ENCODE data around the gene USP47.

USP47 gene

DNA sequence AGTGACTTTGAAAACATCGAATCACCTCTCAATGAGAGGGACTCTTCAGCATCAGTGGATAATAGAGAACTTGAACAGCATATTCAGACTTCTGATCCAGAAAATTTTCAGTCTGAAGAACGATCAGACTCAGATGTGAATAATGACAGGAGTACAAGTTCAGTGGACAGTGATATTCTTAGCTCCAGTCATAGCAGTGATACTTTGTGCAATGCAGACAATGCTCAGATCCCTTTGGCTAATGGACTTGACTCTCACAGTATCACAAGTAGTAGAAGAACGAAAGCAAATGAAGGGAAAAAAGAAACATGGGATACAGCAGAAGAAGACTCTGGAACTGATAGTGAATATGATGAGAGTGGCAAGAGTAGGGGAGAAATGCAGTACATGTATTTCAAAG, 100.9 kb downstream of the USP47 start:
- DNase-seq (ENCODE audit: low spot score): no peak

DNA sequence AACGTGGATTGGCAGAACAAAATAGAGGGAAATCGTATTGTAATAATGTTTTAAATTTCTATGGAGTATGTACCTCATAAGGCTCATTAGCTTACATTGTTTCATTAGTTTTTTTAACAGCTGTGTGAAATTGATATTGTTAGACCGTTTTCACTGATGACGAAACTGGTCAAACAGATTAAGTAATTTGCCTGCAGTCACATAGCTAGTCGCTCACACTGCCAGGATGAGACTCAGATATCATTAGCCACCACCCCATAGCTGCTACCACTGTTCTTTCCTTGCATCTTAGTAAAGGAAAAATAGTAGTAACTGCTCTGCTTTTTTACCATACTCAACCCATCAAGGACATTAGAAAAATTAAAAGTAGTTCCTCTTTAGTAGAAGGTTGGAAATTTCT, 102.7 kb downstream of the USP47 start:
- DNase-seq (ENCODE audit: low spot score): no peak

DNA sequence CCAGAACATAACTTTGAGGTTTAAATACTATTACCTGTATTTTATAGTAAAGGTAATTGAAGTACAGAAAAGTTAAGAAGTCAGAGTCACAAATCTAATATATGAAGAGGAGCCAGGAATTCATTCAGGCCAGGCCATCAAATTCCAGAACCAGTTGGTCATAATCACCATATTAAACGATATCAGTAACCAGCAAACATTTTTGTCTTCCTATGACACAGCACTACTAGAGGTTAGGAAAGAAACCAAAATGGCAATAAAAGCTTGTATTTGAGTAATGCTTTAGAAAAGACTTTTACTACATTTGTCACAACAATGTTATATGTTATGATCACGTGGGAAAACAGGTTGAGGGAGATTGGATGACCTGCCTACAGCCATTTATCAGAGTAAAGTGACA, 104.4 kb downstream of the USP47 start:
- DNase-seq (ENCODE audit: low spot score): no peak

DNA sequence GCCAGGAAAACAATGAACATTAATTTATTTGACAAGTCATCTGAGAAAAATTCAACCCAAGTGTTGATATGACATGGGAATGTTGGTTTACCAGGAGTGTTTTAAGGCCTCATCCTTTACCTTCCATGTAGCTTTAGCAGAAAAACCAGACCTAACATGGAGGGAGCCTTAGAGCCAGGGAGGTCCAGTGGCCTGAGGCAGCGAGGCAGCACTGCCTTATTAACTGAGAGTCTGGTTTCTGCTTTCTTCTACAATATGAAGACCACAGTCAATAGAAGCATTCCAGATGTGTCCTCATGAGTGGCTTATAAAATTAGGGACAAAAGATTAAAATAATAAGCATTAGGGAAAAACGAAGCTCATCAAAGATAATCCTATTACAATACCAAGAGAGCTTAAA, 105.1 kb downstream of the USP47 start:
- no peak for DNase-seq (ENCODE audit: low spot score)

DNA sequence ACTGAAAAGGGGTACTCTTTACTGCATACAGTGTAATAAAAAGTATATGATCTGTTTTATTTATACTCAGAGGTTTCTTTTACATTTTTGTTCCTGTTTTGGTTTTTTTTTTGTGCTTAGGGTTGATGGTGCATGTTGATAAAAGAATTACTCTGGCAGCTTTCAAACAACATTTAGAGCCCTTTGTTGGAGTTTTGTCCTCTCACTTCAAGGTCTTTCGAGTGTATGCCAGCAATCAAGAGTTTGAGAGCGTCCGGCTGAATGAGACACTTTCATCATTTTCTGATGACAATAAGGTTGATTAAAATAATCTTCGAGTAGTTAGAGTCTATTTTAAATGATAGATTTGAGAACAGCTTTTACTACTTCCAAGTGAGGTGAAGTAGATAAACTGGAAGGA, 106.1 kb downstream of the USP47 start:
- DNase-seq (ENCODE audit: low spot score): no peak

DNA sequence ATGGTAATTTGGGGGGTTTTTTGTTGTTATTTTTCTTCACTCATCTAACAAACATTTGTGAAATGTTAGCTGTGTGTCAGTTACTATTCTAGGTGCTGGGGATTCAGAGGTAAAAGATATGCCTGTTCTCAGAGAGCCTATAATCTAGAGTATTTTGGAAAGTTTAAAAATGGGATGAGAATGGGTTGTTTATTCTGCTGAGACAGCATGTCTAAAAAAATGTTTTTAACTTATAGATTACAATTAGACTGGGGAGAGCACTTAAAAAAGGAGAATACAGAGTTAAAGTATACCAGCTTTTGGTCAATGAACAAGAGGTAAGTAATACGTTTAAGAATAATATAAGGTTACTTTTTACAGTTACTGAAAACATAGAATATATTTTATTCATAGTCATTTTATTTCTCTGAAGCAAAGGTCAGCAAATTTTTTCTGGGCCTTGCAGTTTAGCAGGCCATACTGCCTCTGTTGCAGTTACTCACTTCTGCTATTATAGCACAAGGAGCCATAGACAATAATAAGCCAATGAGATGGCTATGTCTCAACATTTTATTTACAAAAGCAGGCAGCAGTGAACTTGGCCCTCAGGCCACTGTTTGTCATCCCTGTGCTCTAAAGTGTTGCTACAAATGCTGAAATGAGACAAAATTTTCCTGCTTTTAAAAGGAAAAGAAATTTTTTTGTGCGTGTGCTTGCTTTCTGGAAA, 106.6 kb downstream of the USP47 start:
- DNase-seq (ENCODE audit: low spot score): no peak

DNA sequence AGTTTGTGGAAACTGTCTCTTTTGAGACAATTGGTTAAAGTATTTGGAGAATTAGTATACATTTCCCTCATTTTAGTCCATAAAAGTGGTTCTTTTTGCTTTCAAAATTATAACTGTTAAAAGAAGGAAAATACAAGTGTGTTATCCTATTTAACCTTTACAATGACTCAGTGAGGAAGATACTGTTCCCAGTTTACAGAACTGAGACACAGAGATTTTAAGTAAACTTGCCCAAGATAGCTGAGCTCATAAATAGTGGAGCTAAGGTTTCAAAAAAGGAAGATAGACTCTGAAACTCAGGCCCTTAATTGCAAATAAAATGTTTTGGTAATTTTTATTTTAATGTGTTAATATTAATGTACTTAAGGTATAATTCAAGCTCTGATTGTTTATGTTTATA, 107.7 kb downstream of the USP47 start:
- DNase-seq (ENCODE audit: low spot score): no peak

DNA sequence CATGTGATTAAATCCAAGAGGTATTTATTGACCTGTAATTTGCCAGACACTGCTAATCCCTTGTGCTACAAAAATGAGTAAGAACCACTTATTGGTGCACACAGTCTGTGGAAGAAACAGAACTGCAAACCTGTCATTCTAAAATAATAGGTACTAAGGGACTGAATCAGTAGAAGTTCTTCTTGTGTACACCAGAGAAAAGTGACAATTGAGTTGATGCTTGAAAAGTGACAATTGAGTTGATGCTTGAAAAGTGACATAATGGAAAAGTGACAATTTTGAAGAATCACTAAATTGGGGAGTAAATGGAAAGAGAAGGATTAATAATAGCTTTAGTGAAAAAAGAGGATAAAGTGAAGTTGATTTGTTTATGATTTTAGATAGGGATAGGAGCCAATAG, 110.3 kb downstream of the USP47 start:
- DNase-seq (ENCODE audit: low spot score): no peak

DNA sequence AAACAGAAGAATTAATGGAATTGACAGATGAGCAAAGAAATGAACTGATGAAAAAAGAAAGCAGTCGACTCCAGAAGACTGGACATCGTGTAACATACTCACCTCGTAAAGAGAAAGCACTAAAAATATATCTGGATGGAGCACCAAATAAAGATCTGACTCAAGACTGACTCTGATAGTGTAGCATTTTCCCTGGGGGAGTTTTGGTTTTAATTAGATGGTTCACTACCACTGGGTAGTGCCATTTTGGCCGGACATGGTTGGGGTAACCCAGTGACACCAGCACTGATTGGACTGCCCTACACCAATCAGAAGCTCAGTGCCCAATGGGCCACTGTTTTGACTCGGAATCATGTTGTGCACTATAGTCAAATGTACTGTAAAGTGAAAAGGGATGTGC, 114.2 kb downstream of the USP47 start:
- no peak for DNase-seq (ENCODE audit: low spot score)

DNA sequence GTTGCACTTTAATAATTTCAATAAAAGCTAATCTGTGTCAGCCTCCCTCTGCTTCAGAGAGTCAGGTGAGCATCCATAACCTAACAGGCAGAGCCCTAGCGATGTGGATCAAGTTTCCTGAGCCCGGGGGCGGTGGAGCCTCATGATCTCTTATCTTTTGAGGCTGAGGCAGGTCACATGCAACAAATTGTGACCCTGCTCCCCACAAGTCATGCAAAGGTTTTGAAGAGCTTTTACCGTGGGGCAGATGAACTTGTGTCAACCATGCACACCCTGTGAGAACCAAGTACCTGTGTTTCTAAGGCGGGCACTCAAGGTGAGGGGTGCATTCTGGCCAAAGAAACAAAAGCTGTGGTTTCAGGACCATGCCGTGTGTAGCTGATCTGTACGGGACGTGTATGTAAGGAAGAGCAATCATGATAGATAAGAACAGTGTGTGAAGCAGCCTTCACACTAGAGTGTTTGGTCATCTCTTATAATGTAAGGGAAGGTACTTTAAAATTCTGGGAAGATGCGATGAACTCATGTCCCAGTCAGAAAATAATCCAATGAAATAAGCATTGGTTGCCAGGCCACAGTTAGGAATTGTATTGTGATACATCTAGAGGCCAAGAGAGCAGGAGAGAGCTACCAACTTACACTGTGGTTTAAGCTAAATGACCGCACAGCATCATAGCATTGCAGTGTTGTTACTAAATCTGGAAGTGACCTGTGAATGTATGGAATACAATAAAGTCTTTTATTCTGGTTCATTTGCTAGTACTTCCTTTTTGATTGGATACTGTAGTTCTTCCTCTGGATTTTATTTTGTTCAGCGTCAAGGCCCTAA, 116.8 kb downstream of the USP47 start:
- DNase-seq (ENCODE audit: low spot score): no peak

DNA sequence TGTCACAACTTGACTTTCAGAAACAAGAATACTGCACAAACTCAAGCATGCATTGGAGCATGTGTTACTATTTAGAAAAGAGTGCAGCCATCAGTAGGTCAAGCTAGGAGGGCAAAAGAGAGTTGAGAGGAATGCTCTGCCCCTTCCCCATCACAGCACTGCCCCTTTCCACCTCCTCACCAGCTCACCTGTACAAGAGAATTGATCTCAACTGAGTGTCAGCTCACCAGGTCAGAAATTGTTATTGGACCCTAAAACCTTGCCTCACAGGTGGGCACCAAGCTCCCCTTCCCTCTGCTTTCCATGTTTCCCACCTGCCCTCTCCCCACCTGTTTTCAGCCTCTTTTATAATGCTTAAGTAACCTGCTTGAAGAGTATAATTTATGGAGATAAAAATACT, 117.8 kb downstream of the USP47 start:
- no peak for DNase-seq (ENCODE audit: low spot score)

DNA sequence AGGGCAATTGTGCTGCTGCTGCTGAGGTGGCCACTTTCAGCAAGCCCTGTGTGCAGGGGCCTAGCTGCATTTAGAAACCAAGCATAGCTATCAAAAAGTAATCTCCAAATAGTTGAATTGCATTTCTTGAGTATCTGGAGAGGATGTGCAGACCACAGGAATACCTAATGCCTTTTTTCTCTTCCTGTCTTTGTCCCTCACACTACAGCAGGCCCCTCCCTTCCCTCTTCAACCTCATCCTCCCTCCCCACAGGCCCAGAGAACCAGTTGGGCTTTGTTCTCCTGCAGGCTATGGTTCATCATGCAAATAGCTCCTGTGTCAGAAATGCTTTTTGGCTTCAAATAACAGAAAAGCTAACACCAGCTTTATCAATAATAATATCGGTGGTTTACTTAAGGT, 118.9 kb downstream of the USP47 start:
- no peak for DNase-seq (ENCODE audit: low spot score)

DNA sequence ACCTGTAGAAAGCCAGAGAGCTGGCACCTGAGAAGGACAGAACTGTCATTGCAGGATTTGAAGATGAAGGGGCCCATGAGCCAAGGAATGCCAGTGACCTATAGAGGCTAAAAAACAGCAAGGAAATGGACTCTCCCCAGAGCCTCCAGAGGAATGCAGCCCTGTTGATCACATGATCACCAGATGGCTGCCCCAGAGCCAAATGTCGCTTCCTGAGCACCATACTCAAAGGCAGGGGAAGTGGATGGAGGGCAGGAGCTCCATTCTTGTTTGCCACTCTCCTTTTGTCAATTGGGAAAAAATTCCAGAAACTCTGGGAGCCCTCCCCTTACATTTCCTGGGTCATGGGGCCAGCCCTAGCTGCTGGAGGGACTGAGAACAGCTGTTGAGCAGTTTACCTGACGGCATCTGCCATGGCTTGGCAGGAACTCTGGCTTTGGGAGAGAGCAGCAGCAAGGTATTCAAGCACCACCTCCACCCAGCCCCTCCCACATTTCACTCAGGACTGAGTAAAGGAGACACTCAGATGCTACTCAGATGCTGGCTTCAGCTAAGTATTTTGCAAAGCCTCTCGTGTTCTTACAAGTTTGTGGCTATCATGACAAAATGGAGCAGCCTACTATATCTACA, 119.7 kb downstream of the USP47 start:
- DNase-seq (ENCODE audit: low spot score): no peak

DNA sequence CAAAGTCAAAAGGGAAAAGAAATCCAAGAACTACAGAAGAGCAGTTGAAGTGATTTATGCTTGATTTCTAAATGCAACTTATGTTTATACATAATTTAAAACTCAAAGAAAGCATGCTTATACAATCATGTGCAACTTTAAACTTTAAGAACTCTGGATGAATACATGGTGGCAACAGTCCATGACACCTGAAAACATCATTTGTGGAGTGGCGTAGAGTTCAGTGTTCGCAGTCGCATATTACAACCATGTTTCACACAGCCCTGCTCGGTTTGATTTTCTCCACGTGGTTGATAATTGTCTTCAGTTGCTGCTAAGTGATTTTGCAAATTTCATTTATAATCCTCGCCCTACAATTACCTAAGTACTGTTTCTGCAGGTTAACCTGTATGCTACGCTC, 121.3 kb downstream of the USP47 start:
- no peak for DNase-seq (ENCODE audit: low spot score)

DNA sequence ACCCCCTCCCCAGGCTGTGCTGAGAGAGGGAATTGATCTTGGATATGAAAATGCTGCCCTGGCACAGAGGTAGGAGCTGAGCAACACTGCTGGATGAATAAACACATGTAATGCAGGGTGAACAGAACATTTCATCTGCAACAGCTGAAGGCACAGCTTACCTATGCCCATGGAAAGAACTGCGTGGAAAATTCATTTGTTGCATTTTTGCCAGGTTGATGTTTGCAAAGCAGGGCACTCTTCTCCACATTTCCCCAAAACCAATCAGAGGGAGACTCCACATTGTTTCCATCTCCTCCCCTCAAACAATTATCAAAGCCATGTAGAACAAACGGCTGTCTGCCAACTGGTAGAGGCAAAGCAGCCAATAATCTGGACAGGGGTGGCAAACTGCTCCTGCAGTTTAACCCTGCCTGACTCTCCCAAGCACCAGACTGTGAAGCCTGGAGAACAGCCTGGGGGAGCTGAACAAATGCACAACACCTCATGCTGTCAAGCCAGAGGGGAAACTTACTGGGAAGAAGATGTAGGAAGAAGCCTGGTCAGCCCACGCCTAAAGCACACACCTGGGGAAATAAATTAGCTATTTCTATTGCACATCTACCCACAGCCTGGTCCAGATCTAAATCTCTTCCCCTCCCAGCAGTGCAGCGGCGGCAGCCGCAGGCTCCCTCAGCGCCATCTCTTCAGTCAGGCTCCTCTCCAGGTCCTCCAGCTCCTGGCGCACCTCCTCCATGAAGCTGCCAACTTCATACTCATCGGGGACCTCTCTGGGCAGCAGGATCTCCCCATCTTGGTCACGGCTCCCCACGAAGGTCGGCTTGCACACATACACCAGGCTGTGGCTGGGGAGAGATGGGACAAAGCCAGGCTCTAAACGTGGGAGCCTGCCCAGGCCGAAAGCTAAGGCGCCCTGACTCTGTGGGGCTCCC, 122.3 kb downstream of the USP47 start:
- DNase-seq (ENCODE audit: low spot score): no peak

DNA sequence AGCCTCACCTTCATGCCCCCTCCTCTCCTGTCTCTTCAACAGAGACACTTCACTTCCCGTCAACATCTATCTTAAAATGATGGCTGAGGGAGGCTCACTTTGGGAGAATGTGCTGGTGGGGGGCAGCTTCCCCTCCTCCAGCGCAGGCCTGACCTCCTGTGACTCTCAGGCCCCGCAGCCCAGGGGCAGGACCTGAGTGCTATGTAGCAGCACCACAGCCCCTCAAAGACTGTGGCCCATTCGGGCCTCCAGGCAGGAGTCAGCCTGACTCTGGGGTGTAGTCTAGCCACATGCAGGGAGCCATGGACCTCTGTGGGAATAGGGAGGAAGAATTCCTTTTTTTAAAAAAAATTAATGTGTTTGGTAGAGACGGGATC, 123.0 kb downstream of the USP47 start:
- no peak for DNase-seq (ENCODE audit: low spot score)

DNA sequence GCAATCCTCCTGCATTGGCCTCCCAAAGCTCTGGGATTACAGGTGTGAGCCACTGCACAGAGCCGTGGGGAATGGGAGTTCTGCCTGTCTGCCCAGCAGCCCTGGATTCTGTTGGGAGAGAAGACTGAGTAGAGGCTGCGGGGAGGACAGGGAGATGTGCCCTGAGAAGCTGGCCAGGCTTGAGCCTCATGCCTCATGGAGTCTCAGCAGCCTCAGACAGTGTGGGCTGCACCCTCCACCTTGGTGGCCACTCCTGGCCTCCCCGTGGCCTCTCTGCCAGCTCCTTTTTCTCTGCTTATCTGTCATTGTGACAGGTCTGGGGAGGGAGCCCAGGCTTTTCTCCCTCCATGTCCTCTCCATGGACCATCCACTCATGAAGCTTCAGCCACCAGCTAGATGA, 123.4 kb downstream of the USP47 start:
- DNase-seq (ENCODE audit: low spot score): no peak

DNA sequence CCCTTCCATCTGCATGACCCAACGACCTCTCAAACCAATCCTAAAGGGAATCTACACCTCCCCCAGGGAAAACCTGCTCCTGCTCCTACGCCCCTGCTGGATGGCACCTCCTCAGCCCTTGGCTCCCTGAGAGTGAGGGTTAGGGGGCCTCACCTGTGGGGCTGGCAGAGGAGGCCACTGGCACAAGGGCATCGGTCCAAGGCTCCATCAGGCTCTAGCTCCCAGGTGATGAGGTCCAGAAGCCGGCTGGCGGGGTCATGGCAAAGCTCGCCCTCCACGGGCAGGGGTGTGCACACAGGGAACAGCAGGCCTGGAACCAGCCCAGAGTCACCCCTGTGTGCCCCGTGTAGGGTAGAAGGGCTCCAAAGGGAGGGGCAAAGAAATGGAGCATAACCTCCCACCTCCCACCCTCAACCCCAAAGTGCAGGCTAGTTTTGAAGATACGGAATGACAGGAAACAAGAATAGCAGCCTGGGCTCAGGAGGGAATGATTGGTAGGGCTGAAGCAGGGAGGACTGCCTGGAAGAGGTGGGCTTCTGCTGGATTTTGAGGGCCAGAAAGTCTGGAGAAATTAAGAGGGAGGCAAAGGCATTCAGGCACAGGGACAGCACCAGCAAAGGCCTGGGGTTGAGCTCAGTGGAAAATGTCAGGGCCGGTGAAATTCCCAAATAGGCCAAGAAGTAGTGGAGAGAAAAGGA, 124.0 kb downstream of the USP47 start:
- DNase-seq (ENCODE audit: low spot score): no peak

DNA sequence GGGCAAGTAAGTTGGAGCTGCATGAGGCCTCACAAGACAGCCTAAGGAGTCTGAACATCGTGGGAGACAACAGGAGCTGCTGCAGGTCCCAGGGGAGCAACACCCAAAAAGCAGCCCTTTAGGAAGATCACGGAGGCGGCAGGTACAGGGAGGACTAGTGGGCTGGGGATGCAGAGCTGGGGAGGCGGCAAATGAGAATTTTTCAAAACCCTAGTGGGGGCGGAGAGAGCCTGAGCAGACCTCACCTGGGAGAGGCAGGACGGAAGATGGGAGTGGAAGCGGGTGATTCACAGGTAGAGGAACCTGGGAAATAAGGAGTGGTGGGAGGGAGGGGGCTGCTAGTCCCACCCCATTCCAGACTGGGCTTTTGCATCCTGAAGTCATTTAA, 124.6 kb downstream of the USP47 start:
- DNase-seq (ENCODE audit: low spot score): no peak

DNA sequence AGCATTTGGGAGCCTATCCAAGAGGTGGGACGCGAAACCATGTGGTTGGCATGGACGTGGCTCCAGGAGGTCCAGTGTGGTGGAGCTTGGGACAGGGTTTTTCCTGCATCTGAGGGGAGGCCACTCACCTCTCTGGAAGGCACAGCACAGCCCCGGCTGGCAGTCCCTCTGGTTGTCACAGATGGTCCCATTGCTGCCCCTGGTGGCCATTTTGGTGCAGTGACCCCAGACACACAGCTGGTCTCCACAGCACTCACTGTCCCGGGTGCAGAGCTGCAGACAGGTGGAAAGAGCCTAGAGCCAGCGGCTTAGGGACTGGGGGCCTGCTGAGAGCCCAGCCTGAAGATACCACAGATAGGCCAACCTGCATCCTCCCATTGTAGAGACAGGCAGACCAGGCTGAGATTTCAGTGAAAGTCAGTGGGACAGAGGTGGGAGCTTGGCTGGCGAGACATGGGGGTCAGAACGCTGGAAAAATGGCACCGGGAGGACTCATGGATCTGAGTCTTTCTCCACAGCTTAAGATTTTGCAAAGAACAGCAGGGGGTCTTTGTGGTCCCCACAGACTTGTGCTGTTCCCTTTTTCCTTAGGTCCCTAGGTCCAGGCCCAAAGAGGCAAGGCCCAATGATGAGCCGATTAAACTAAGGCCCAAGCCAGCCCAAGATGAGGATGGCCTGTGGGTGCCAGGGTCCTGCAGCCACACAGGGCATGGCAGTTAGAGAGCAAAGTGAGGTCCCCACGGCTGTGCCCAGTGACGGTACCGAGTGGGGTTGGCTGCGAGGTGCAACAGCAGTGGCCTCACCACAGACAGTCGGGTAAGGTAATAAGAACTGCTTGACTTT, 125.3 kb downstream of the USP47 start:
- peak; percentile 76 for DNase-seq (ENCODE audit: low spot score)

Measured in germinal center (tissue), 1 donor.